Mammary epithelial cell (primary cell): Measurements from ENCODE around the gene GSTM4.

Source experiments
- CTCF ChIP-seq, 2 donors: IDR thresholded peaks in 1 of 2; conservative IDR thresholded peaks in 1 of 2; 2 replicates each; pipeline ENCODE4 v1.5.1; 2011 to 2012; ENCODE audit warnings: inconsistent platforms in 2 of 2, low read length in 2 of 2, mild to moderate bottlenecking in 2 of 2, control low read depth in 1 of 2, low read depth in 1 of 2; ENCODE audit not compliant: insufficient read depth in 1 of 2; ENCODE audit errors: extremely low read depth in 1 of 2
- EZH2 ChIP-seq: IDR thresholded peaks from 2 replicates; pipeline ENCODE4 v1.6.1; 2012; ENCODE audit warnings: low read length, inconsistent platforms, borderline replicate concordance

DNA sequence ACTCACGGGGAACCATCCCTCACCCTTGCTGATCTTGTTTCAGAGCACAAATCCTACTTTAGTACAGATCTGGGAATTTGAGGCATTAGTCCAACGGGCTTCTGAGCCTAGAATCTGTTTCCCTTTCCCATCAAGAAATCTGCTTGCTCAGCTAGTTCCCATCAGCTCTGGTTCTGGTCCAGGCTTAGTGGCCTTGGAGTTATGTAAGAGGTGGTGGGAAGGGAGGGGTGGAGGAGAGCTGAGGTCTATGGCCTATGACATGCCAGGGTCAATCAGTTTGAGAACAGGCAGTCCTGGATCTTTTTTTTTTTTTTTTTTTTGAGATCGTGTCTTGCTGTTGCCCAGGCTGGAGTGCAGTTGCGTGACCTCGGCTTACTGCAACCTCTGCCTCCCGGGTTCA is 35.9 kb downstream of the GSTM4 start:
- TF ChIP-seq CTCF (conservative IDR thresholded peaks at IDR 0.05 in 1 of 2, IDR thresholded peaks at IDR 0.05 in 1 of 2; ENCODE audit: extremely low read depth in 1 of 2, insufficient read depth in 1 of 2, low read depth in 1 of 2, low read length in 2 of 2) (no peak), EZH2 (no peak)
